ENCODE data around the gene CORO2B.
A peak's percentile ranks its signal among the peaks of the same experiment; 100 is the strongest.

CORO2B gene, protein sequence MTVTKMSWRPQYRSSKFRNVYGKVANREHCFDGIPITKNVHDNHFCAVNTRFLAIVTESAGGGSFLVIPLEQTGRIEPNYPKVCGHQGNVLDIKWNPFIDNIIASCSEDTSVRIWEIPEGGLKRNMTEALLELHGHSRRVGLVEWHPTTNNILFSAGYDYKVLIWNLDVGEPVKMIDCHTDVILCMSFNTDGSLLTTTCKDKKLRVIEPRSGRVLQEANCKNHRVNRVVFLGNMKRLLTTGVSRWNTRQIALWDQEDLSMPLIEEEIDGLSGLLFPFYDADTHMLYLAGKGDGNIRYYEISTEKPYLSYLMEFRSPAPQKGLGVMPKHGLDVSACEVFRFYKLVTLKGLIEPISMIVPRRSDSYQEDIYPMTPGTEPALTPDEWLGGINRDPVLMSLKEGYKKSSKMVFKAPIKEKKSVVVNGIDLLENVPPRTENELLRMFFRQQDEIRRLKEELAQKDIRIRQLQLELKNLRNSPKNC

DNA sequence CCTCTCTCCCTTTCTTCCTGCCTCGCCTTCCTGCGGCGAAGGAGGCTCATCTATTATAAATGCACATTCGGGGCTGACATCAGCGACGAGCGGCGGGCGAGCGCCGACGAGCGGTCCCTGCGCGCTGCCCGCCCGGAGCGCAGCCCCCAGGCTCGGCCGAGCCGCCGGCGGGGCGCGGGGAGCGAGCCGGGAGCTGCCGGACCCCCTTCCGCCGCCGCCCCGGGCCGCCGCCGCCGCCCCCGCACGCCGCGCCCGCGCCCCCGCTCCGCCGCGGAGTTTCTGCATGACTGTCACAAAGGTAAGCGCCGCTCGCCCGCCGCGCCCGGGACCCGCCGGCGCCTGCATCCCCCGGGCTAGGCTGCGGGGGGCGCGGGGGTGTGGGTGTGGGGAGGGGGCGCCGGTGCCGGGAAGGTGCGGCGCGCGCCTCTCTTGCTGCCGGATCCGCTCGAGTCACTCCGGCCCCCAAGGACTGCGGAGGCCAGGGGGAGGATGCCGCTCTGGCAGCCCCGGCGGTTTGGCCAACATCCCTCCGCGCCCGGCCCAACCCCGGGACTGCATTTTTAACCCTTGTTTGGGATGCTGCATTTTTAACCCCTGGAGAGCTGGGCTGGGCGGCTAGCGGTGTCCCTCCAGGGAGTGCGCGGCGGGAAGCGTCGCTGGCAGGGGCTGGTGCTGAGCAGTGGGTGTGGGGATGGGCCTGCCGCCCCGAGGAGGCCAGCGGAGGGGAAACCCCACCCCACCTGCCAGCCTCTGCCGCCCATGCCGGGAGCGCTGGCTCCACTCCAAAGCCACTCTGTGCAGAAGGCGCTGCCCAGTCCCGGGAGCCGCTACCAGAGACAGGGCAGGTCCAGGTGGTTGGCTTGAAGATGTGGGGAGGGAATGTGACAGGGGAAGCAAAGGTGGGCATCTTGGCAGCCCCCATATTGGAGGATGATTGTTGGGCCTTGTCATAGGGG, at the start of gene CORO2B:
CORO2B (plus strand) TSS at position 14 of the 956 bp plus-strand sequence; CDS start at position 284, 270 bp downstream.
- DNase-seq, result no peak

DNA sequence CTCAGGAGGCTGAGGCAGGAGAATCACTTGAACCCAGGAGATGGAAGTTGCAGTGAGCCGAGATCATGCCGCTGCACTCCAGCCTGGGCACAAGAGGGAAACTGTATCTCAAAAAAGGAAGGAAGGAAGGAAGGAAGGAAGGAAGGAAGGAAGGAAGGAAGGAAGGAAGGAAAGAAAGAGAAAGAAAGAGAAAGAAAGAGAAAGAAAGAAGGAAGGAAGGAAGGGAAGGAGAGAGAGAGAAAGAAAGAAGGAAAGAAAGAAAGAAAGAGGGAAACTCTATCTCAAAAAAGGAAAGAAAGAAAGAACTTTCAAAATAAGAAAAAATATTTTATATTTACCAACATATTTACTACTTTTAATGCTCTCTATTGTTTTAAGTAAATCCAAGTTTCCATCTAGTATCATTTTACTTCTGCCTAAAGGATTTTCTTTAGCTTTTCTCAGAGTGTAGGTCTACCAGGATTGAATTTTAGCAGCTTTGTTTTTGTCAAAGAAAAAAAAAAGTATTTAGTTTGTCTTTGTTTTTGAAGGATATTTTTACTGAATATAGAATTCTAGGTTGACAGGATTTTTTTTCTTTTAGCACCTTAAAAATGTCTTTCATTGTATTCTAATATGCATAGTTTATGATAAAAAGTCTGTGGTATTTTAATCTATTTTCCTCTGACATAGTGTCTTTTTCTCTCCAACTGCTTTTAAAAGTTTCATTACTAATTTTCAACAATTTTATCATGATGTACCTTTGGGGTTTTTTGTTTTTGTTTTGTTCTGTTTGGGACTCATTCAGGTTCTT, 47.2 kb upstream of the CORO2B start:
- DNase-seq, result no peak

DNA sequence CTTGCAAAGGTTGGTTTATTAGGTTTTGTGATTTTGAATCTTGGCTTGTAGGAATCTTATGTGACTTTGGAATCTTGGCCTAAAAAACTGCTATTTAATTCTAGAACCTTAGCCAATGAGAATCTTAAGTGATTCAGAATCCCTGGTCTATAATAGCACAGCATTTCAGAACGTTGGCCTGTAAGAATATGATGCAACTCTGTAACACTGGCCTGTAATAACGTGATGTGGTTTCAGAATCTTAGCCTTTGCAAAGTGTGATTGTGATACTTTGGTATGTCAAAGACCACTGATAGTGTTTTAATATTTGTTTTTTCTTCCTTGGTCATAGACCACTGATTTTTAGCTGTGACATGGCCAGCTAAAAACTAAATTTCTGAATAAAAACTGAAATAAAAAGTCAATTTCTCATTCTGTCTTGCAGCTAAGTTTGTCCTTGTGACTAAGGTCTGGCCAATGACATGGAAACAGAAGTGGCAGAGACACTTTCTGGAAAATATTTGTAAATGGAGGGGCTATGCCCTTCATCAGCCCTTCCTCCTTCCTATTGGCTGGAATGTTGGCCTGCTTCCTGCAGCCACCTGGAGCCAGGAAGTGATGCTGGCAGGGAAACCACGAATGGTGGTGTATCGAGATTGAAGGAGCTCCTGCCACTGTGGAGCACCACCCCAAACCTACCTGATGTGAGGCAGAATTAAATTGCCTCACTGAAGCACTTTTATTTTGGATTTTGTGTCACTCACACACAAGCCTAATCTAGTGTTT, 42.3 kb upstream of the CORO2B start:
- DNase-seq, result no peak

DNA sequence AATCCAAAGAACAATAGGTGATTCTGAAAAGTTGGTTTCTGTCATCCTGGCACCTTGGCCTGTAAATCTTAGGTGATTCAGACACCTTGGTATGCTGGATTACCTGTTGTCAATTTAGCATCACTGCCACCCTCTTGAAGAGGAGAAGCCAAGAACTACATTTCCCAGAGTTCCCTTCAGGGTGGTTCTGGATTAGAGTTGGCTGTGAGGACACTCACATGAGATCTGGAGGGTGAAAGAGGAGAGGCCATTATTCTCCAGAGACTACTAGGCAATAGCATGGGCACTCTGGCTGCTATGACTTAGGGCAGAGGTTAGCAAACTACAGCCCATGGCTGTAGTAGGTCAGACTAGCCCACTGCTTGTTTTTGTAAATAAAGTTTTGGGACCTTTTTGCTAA, 41.7 kb upstream of the CORO2B start:
- no peak for DNase-seq

DNA sequence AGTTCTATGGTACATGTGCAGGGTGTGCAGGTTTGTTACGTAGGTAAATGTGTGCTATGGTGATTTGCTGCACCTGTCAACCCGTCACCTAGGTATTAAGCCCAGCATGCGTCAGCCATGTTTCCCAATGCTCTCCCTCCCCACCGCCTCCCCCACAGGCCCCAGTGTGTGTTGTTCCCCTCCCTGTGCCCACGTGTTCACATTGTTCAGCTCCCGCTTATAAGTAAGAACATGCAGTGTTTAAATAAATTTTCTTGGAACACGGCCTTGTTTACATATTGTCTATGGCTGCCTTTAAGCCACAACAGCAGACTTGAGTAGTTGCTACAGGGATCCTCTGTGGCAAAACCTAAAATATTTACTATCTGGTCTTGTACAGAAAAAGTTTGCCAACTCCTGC, 41.3 kb upstream of the CORO2B start:
- no peak for DNase-seq

DNA sequence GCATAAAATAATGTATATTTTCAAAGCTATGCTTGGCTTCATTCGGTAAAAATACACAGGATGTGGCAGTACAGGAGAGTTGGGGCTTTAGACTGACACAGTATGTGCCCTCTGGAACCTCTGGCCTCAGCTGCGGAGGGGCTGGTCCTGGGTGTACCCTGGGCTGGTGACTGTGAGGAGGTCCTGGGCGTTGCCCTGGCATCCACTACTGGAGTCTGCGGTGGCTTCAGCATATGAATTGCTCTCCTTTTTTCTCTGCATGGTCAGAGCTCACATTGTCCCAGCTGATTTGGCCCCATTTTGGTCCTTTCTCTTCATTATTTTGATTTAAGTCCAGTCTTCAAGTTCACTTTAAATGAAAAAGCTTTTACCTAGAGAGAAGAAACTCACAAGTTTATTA, 40.5 kb upstream of the CORO2B start:
- no peak for DNase-seq

DNA sequence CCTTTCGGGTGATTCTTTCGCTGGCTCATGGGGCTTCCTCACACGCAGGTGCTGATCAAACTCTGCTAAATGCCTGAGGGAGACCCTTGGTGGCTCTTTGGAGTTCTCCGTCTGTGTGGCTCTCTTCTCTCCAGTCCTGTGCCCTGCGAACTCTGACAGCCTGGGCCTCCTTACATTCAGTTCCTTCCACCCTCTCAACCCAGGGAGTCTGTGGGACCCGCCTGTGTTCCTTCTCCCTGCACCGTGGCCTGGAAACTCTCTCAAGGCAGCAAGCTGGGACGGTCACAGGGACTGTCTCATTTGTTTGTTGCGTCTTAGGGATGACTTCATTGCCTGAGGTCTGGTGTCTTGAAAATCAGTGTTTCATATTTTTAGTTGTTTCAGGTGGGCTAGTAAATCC, 37.0 kb upstream of the CORO2B start:
- no peak for DNase-seq

DNA sequence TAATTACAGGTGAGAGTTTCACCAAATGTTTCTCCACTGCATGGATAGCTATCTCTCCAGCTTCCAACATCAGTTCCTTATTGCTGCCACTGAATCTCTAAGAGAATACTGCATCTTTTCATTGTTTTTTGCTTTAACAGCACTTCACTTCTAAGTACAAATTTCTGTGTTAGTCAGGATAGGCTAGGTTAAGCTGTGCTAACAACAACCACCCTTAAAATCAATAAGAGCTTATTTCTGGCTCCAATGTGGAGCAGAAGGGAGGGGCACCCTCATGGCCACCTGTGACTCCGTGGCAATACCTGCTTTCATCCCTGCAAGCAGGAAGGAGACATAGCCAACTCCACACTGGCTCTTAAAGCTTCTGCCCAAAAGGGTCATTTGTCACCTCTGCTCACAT, 36.4 kb upstream of the CORO2B start:
- DNase-seq, result no peak

DNA sequence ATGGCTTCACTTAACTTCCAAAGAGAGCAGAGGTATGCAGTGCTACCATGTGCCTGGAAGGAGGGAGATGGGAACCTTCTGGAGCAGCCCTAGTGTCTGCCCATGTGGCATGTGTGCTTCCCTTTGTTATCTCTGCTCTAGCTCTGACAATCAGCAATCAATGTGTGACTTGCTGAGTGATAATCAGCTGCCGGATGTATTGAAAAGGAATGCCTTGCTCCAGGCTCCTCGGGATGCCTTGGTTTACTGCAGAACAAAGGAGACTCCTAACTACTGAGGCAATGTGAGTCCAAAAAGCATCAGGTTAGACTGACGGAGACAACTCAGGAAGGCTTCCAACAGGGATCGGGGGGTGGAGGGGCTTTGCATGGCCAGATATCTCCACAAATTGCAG, 36.0 kb upstream of the CORO2B start:
- DNase-seq, result no peak

DNA sequence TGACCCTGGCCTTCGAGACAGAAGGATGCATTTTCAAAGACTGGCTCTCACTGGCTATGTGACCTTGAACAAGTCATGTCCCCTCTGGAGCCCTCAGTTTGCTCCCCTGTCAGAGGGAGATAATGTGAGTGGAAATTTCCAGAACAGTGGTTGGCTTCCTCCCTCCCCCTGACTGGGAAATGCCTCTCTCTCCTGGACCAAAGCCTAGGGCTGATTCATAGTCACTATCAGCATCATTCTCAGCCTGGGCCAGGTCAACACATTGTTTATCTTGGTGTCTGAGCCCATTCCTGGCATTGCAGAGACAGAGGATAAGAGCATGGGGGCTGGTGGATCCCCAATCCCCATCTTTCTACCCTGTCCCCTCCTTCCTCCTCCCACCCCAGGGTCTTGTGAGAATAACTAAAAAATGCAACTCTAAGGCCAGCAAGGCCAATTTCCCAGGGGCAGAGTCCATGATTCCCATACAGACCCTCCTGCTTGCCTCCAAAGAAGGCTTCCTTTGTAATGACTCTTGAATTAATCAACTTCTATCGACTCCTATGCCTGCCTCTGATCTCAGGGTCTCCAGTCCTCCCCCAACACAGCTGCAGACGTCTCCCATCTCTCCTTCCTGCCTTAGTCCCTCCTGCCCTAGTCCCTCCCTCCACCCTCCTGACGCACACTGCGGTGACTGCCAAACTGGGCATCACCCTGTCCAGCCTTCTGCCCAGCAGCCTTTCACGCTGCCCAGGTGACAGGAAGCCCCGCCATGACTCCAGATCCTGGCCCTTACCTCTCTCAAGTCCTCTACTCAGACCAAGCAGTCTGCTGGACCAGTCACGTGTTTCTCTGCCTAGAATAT, 35.4 kb upstream of the CORO2B start:
- no peak for DNase-seq

DNA sequence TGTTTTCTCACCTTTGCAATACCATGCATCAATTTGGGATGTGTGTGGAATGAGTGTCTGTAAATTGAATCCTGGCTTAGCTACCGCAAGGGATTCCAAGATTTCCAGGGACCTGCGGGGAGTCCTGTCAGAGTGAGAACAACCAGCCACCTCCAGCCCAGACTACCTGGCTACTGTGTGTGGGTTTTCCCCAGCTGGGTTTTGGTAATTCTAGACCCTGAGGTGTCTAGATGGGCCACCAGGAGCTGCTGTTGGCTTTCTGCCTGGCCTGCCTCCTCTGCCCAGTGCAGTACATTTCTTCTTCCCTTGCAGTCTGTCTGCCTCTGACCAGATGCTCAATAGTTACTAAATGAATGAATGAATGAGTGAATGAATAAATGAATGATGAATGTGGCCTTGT, 32.5 kb upstream of the CORO2B start:
- DNase-seq, result no peak

DNA sequence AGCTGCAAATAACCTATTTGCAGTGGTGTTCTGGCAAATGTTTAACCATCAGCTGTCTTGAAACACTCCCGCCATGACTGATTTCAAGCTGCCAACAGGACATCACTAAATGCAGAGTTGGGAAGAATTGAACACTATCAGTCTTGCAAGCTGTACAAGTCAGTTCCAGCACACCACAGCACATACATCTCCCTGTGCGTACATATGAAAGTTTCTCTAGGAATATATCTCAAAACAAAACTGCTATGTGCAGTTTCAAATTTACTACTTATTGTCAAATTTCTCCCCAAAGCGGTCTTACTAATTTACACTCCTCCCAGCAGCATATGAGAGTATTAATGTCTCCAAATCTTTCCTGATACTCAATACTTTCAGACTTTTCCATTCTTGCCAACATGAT, 30.4 kb upstream of the CORO2B start:
- DNase-seq, result no peak

DNA sequence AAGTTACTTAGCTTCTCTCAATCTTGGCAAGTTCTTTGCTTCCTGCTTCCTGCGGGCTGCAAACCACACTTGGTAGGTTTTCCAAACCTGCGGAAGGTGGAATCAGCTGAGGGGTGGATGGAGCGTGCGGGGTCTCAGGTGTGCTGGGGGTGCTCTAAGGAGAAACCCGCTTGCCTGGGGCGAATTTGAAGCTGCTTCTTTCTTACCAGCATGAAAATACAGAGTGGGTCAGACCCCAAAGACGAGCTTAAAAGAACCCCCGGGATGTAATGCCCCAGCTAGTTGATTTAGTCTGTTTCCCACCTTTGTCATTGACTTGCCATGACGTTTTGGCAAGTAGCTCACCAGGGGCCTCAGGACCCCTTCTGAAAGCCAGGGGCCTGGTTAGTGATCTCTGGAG, 28.8 kb upstream of the CORO2B start:
- no peak for DNase-seq

DNA sequence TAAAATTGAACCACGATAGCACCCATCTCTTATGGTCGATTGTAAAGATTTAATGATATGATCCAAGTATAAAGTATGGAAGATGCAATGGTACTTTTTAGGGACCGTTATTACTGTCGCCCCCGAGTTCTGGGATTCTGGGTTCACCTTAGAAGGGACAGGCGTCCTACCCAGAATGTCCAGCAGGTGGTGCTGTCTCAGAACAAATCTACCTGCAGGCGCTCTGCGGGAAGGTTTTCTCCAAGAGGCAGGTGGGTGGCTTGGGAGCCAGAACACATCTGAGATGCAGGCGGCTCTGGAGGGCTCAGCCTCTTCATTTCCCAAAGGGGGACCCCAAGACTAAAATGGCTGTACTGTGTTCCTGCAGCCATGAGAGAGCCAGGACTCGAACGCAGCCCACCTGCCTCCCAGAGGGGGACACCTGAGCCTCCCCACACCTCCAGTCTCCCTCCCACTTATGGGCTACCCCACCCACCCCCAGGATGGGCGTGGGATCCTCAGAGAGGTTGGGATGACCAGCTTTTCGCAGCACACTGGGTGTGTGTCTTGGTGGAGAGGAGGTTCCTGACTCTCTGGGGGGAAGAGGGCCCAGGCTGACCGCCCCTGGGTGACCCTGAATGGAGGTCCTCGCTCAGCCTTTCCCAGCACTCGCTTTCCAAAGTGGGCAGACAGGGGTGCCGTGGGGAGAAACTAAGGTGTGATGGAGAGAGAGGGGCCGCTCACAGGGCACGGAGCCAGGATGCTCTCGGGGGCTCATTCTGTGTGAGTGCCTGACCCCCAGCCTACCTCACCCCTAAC, 28.1 kb upstream of the CORO2B start:
- DNase-seq, result no peak

DNA sequence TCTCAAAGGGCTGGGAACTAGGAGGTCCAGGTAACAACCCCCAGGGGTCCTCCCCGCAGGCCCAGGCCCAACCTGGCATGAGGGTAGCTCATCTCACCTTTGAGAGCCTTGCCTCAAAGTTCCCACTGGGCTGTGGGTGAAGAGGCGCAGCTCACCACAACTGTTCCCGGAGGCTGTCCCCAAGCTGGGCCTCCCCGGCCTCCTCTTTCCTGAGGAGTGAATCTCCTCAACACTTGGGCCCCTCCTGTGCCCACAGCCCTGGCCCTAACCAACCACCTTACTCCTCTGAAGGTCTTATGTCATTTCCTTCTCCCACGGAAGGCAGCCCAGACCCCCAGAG, 27.5 kb upstream of the CORO2B start:
- no peak for DNase-seq

DNA sequence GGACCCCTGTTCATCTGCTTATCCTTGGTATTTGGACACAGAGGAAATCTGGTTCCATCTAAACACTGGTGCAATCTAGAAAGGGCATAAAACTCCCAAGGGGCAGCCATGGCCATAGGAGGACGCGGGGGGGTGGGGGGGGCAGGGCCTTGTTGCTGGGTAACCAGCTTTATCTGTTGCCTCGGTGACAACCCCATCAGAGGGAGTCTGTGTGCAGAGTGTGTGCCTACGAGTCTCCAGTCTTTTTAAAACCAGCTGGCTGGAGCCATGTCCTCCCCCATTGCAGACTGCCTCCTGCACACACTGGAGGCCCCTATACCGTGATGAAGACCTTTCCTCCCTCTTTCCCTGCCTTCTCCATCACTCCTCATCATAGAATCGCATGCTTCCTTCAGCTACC, 26.4 kb upstream of the CORO2B start:
- DNase-seq, result peak; percentile 6

DNA sequence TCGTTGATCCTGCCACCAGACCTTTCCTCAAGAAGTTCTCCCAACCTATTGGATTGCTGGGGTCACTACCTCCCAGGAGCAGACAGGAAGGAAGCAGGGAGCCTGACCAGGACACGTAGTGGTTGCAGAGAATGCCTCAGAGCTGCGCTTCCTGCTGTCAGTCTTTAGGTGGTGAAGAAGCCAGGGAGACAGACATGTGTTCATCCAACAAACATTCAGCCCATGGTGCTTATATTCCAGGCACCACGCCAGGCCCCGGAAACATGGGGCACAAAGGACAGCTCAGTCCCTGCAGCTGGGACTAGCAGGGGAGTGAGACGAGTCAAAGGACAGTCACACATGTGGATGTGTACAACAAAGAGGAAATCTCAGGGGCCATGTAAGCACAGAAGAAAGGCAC, 26.0 kb upstream of the CORO2B start:
- no peak for DNase-seq

DNA sequence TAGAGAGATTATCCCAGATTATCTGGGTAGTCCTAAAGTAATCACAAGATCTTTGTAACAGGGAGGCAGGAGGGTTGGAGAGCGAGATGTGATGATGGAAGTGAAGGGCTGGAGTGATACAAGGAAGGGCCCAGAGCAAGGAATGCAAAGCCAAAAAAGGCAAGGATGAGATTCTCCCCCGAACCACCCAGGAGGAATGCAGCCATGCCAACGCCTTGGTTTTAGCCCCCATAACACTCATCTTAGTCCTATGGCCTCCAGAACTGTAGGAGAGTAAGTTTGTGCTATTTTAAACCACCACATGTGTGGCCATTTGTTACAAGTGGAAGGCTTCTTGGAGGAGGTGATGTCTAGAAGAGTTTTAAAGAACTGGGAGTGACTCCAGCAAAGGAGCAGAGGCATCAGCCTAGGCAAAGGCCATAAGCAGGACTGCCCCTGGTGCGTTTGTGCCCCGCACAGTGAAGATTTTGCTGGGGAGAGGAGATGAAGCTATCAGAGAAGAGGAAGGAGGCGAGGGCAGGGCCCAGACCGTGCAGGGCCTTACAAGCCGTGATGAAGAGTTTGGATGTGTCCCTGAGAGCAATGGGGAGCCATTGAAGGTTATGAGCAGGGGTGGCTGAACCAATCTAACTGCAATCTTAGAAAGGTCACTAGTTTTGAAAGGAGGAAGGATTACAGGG, 25.3 kb upstream of the CORO2B start:
- no peak for DNase-seq

DNA sequence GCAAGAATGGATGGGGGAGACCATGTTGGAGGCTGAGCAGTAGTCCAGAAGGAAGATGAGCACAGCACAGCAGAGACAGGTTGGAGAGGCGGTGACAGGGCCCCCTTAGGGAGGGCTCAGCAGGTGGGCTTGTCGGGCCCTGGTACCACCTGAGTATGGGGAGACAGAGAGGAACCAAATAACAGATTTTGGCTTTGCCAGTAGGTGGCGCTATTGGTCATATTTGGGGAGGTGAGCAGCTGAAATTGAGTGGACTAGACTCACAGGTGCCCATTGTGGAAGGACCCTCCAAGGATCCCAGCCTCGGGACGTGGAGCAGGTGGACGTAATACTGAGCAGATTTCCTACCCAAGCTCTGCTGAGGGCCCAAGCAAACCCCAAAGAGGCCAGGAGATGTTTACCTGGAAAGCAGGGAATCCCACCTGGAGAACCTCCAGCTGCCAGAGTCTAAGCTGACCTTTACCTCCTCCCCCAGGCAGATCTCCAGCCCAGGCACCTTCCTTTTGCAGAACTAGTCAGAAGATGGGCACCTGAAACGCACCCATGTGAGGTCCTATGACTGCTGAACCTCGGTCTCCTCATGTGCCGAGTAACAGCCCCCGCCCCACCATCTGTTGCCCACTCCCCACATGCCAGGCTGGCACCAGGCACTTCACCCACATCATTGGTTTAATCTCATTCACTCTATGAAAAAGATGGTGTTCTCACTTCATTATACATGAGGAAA, 24.6 kb upstream of the CORO2B start:
- peak; percentile 26 for DNase-seq
